Caco-2 (cell line): ENCODE data around the gene HINT3. TPM values are rescaled to one million over a fixed set of nuclear protein-coding genes. Genes with fewer than 3 reads are reported as not detected.
"Not testable (repeated sequence)": the region's sequence is repeated elsewhere in the genome, so short reads cannot be mapped to it uniquely, and the experiment has no call there.

ENCODE experiments used
- BruUV-seq: library from RNA; stranded (reverse); fragments of 400-500 nt; replicated peaks from 2 replicates; lab custom pipeline; 2021; lab: Mats Ljungman, UMichigan
- CTCF ChIA-PET: fragments of 300-600 bp; sonication (Branson Sonifier 250); formaldehyde crosslinking; loops from one replicate; lab custom pipeline; 2022; ENCODE audit warnings: antibody characterized with exemption; lab: Charles Lee
- POLR2A ChIA-PET: fragments of 300-600 bp; sonication (Branson Sonifier 250); formaldehyde crosslinking; loops from one replicate; lab custom pipeline; 2022; ENCODE audit warnings: antibody characterized with exemption; lab: Charles Lee
- DNase-seq, 2 experiments: peaks; one replicate each; pipeline versions ENCODE4 v3.0.0 to v3.0.0-alpha.2; 2020 to 2022
- H3K27me3 ChIP-seq: replicated peaks from 2 replicates; pipeline ENCODE4 v1.6.0; 2011; ENCODE audit warnings: low read length; ENCODE audit not compliant: control insufficient read depth, insufficient read depth
- H3K36me3 ChIP-seq: 2 replicates; pipeline ENCODE4 v1.5.1; 2011; ENCODE audit warnings: low read length; ENCODE audit not compliant: control insufficient read depth, insufficient read depth
- H3K4me1 ChIP-seq: fragments of 250-450 bp; sonication (Bioruptor Pico); 2 replicates; pipeline ENCODE4 v1.5.1; 2020; ENCODE audit warnings: mild to moderate bottlenecking
- H3K4me3 ChIP-seq: 2 replicates; pipeline ENCODE4 v1.5.1; 2011; ENCODE audit warnings: low read depth, mild to moderate bottlenecking, control low read depth, low read length
- H3K9me3 ChIP-seq: fragments of 250-450 bp; sonication (Bioruptor Pico); 2 replicates; pipeline ENCODE4 v1.5.1; 2020; ENCODE audit warnings: mild to moderate bottlenecking, moderate library complexity
- H3K27ac Mint-ChIP-seq: one replicate; pipeline ENCODE4 v1.8.0; 2022; ENCODE audit warnings: mixed read lengths; ENCODE audit not compliant: unreplicated experiment
- H3K27me3 Mint-ChIP-seq: one replicate; pipeline ENCODE4 v1.8.0; 2022; ENCODE audit warnings: mixed read lengths; ENCODE audit not compliant: insufficient read depth, unreplicated experiment
- H3K36me3 Mint-ChIP-seq: one replicate; pipeline ENCODE4 v1.8.0; 2022; ENCODE audit warnings: mild to moderate bottlenecking, mixed read lengths; ENCODE audit not compliant: insufficient read depth, unreplicated experiment
- H3K4me1 Mint-ChIP-seq: one replicate; pipeline ENCODE4 v1.8.0; 2022; ENCODE audit warnings: low read depth, mixed read lengths; ENCODE audit not compliant: unreplicated experiment
- H3K4me3 Mint-ChIP-seq: one replicate; pipeline ENCODE4 v1.8.0; 2022; ENCODE audit warnings: mild to moderate bottlenecking, moderate library complexity, mixed read lengths; ENCODE audit not compliant: unreplicated experiment
- H3K9me3 Mint-ChIP-seq: one replicate; pipeline ENCODE4 v1.8.0; 2022; ENCODE audit warnings: mixed read lengths; ENCODE audit not compliant: unreplicated experiment
- CTCF ChIP-seq, 2 experiments: fragments of 200-600 bp in 1 of 2; IDR thresholded peaks; 1 replicate in 1 of 2; 2 replicates in 1 of 2; pipeline versions ENCODE4 v1.5.1 to v1.8.0; 2011 to 2022; ENCODE audit warnings: antibody characterized with exemption in 1 of 2, control low read depth in 1 of 2, inconsistent platforms in 1 of 2, low read depth in 1 of 2, low read length in 1 of 2, mild to moderate bottlenecking in 1 of 2, moderate library complexity in 1 of 2; ENCODE audit not compliant: insufficient read depth in 1 of 2, severe bottlenecking in 1 of 2, unreplicated experiment in 1 of 2
- intact Hi-C: fragments of 100-400 bp; cut with micrococcal nuclease; formaldehyde crosslinking; loops from one replicate; pipeline ENCODE4 v1.10.0; 2022; ENCODE audit not compliant: unreplicated experiment
- total RNA-seq: library from RNA; stranded (reverse); gene quantifications from 2 replicates; pipeline ENCODE4 v1.2.3, GENCODE V29; 2022

The HINT3 gene
- total RNA-seq, 1 experiment from 2014 or later = 24.6 TPM

- Histone ChIP-seq H3K36me3 (no peaks in the 10 kb centered on the region), H3K4me1 (0 out of 2 replicates have a peak, but pooled peaks cover 12% of the 10 kb centered on the region), H3K27me3 (no peaks in the 10 kb centered on the region), H3K9me3 (no peaks in the 10 kb centered on the region), H3K4me3 (no peak overlapping the region)
- Mint-ChIP-seq H3K9me3 (no peaks in the 10 kb centered on the region), H3K36me3 (peaks cover 56% of the 10 kb centered on the region), H3K4me3 (no peak overlapping the region), H3K27ac (no peak overlapping the region), H3K4me1 (peaks cover 5% of the 10 kb centered on the region), H3K27me3 (no peaks in the 10 kb centered on the region)
- intact Hi-C loops = no loop called here
- no peak for TF ChIP-seq CTCF (IDR thresholded peaks at IDR 0.05; ENCODE audit: insufficient read depth in 1 of 2, low read depth in 1 of 2, low read length in 1 of 2, severe bottlenecking in 1 of 2, unreplicated experiment in 1 of 2)
- no peak for DNase-seq
- no TSS peak for BruUV-seq
- CTCF ChIA-PET = no interaction called here
- POLR2A ChIA-PET = no interaction called here
Observed at GRCh38 chr6:126020305-126021050, 63.9 kb downstream of the HINT3 start.

- H3K4me3 ChIP-seq, BruUV-seq, H3K4me3 Mint-ChIP-seq, CTCF ChIA-PET, H3K4me1 Mint-ChIP-seq, H3K4me1 ChIP-seq, POLR2A ChIA-PET, H3K9me3 Mint-ChIP-seq, H3K9me3 ChIP-seq, H3K36me3 ChIP-seq, DNase-seq, H3K27me3 Mint-ChIP-seq, intact Hi-C loops, H3K27ac Mint-ChIP-seq, H3K27me3 ChIP-seq: not testable (repeated sequence)
- peaks cover 73% of the 10 kb centered on the region for H3K36me3 Mint-ChIP-seq
Observed at GRCh38 chr6:126023474-126023873, 66.9 kb downstream of the HINT3 start.

- no peaks in the 10 kb centered on the region for H3K4me1 ChIP-seq
- Mint-ChIP-seq H3K4me1 (peaks cover under 1% of the 10 kb centered on the region), H3K9me3 (no peaks in the 10 kb centered on the region), H3K4me3 (no peak overlapping the region), H3K27me3 (no peaks in the 10 kb centered on the region), H3K27ac (no peak overlapping the region), H3K36me3 (peaks cover 66% of the 10 kb centered on the region)
- intact Hi-C loops = no loop called here
- no TSS peak for BruUV-seq
- no peak for TF ChIP-seq CTCF (IDR thresholded peaks at IDR 0.05; ENCODE audit: insufficient read depth in 1 of 2, low read depth in 1 of 2, low read length in 1 of 2, severe bottlenecking in 1 of 2, unreplicated experiment in 1 of 2)
- no peaks in the 10 kb centered on the region for H3K27me3 ChIP-seq
- no peaks in the 10 kb centered on the region for H3K36me3 ChIP-seq
- POLR2A ChIA-PET = interaction anchor here (0.6 kb wide), 1 partner anchor 90 kb away, joined by 5 read pairs; no protein-coding TSS in a partner anchor
- no peak overlapping the region for H3K4me3 ChIP-seq
- CTCF ChIA-PET = no interaction called here
- no peaks in the 10 kb centered on the region for H3K9me3 ChIP-seq
- DNase-seq = no peak
Observed at GRCh38 chr6:126026001-126026400, 69.4 kb downstream of the HINT3 start.
